ENCODE measurements around the gene NOXA1. TPM values are rescaled to one million over a fixed set of nuclear protein-coding genes. Genes with fewer than 3 reads are reported as not detected.

The NOXA1 gene
- polyA plus RNA-seq, 1 donor (not counting 4 experiments of a cell fraction or from before 2014, with no cell fraction given), result 0.09 TPM

GRCh38 chr9:137454597-137455358 lies 31.6 kb downstream of the NOXA1 start:
- no peak for DNase-seq (ENCODE audit: low read depth, low spot score)

GRCh38 chr9:137455359-137455991 lies 32.3 kb downstream of the NOXA1 start:
- peaks cover 0 to 11% of the 10 kb centered on the region in 2 experiments for H3K36me3 ChIP-seq (ENCODE audit: control insufficient read depth in 2 of 2, extremely low read depth in 1 of 2, insufficient read depth in 2 of 2, low read length in 2 of 2)
- H3K4me3 ChIP-seq (ENCODE audit: control insufficient read depth in 2 of 3, extremely low read depth in 1 of 3, insufficient read depth in 2 of 3, low read depth in 1 of 3, low read length in 3 of 3), result no peak overlapping the region
- H3K27ac ChIP-seq (ENCODE audit: control insufficient read depth, insufficient read depth, low read length), result no peak overlapping the region
- H4K20me1 ChIP-seq (ENCODE audit: control insufficient read depth, extremely low read depth, insufficient read depth, low read length), result no peaks in the 10 kb centered on the region
- H3K9ac ChIP-seq (ENCODE audit: control insufficient read depth, extremely low read depth, insufficient read depth, low read length), result no peak overlapping the region
- TF ChIP-seq EZH2 (IDR thresholded peaks at IDR 0.05; ENCODE audit: low read length), result no peak
- TF ChIP-seq, protein P1, sequence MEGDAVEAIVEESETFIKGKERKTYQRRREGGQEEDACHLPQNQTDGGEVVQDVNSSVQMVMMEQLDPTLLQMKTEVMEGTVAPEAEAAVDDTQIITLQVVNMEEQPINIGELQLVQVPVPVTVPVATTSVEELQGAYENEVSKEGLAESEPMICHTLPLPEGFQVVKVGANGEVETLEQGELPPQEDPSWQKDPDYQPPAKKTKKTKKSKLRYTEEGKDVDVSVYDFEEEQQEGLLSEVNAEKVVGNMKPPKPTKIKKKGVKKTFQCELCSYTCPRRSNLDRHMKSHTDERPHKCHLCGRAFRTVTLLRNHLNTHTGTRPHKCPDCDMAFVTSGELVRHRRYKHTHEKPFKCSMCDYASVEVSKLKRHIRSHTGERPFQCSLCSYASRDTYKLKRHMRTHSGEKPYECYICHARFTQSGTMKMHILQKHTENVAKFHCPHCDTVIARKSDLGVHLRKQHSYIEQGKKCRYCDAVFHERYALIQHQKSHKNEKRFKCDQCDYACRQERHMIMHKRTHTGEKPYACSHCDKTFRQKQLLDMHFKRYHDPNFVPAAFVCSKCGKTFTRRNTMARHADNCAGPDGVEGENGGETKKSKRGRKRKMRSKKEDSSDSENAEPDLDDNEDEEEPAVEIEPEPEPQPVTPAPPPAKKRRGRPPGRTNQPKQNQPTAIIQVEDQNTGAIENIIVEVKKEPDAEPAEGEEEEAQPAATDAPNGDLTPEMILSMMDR (optimal IDR thresholded peaks at IDR 0.05 in 1 of 3, IDR thresholded peaks at IDR 0.05 in 1 of 3, conservative IDR thresholded peaks at IDR 0.05 in 1 of 3; ENCODE audit: extremely low read depth in 1 of 3, insufficient read depth in 2 of 3, low read length in 3 of 3), result no peak
- peaks cover 18% of the 10 kb centered on the region for H3K4me1 ChIP-seq (ENCODE audit: control insufficient read depth, extremely low read depth, insufficient read depth, low read length)
- dilution Hi-C loops (cut with MboI; ENCODE audit: extremely low pct_ligation_motif_present, low sequenced_read_pairs), result no loop called here
- no peaks in the 10 kb centered on the region for H3K27me3 ChIP-seq (ENCODE audit: control insufficient read depth, extremely low read depth, insufficient read depth, low read length)
- no peak overlapping the region for H3K4me2 ChIP-seq (ENCODE audit: control insufficient read depth, extremely low read depth, insufficient read depth, low read depth, low read length)
- no peaks in the 10 kb centered on the region for H3K9me1 ChIP-seq (ENCODE audit: control insufficient read depth, extremely low read depth, insufficient read depth, low read length)
- peaks cover 7% of the 10 kb centered on the region for H3K79me2 ChIP-seq (ENCODE audit: control insufficient read depth, insufficient read depth, low read length)
- DNase-seq (ENCODE audit: low read depth, low spot score) (no peak), FAIRE-seq (no peak)
- no peak overlapping the region for H2AFZ ChIP-seq (ENCODE audit: control insufficient read depth, low read length)
- H3K9me3 ChIP-seq (ENCODE audit: control insufficient read depth, low read depth, low read length), result no peaks in the 10 kb centered on the region

More at GRCh38 chr9:137454597-137455358, 31.6 kb downstream of the NOXA1 start:
- Histone ChIP-seq H3K4me1 (ENCODE audit: control insufficient read depth, extremely low read depth, insufficient read depth, low read length) (peaks cover 18% of the 10 kb centered on the region), H3K9ac (ENCODE audit: control insufficient read depth, extremely low read depth, insufficient read depth, low read length) (peak overlapping the region; percentile 37), H3K4me2 (ENCODE audit: control insufficient read depth, extremely low read depth, insufficient read depth, low read depth, low read length) (peak overlapping the region; percentile 66), H3K36me3 (ENCODE audit: control insufficient read depth in 2 of 2, extremely low read depth in 1 of 2, insufficient read depth in 2 of 2, low read length in 2 of 2) (peaks cover 0 to 14% of the 10 kb centered on the region in 2 experiments), H3K9me3 (ENCODE audit: control insufficient read depth, low read depth, low read length) (no peaks in the 10 kb centered on the region), H3K9me1 (ENCODE audit: control insufficient read depth, extremely low read depth, insufficient read depth, low read length) (no peaks in the 10 kb centered on the region), H4K20me1 (ENCODE audit: control insufficient read depth, extremely low read depth, insufficient read depth, low read length) (no peaks in the 10 kb centered on the region), H3K79me2 (ENCODE audit: control insufficient read depth, insufficient read depth, low read length) (peaks cover 7% of the 10 kb centered on the region), H2AFZ (ENCODE audit: control insufficient read depth, low read length) (peak overlapping the region; percentile 44), H3K27ac (ENCODE audit: control insufficient read depth, insufficient read depth, low read length) (peak overlapping the region; percentile 20), H3K27me3 (ENCODE audit: control insufficient read depth, extremely low read depth, insufficient read depth, low read length) (no peaks in the 10 kb centered on the region), H3K4me3 (ENCODE audit: control insufficient read depth in 2 of 3, extremely low read depth in 1 of 3, insufficient read depth in 2 of 3, low read depth in 1 of 3, low read length in 3 of 3) (peak overlapping the region; percentile 30 to 52 (median 51))
- no peak for FAIRE-seq
- dilution Hi-C loops (cut with MboI; ENCODE audit: extremely low pct_ligation_motif_present, low sequenced_read_pairs), result no loop called here
- no peak for TF ChIP-seq EZH2 (IDR thresholded peaks at IDR 0.05; ENCODE audit: low read length)
- TF ChIP-seq, protein P1 (optimal IDR thresholded peaks at IDR 0.05 in 1 of 3, IDR thresholded peaks at IDR 0.05 in 1 of 3, conservative IDR thresholded peaks at IDR 0.05 in 1 of 3; ENCODE audit: extremely low read depth in 1 of 3, insufficient read depth in 2 of 3, low read length in 3 of 3), result no peak

Data from keratinocyte (primary cell).